ENCODE measurements around the gene RAB10.

GRCh38 chr2:26174691-26175465 is 141.0 kb downstream of the RAB10 start:
- TF ChIP-seq CTCF (IDR thresholded peaks at IDR 0.05; ENCODE audit: poor library complexity) (no peak), EZH2 (IDR thresholded peaks at IDR 0.05; ENCODE audit: borderline replicate concordance) (no peak), EZH2phosphoT487 (IDR thresholded peaks at IDR 0.05; ENCODE audit: low read depth, severe bottlenecking, unreplicated experiment) (no peak)

All from hepatocyte (in vitro differentiated cells).